ENCODE results near the gene HS3ST4.
"Not testable (repeated sequence)": the region's sequence is repeated elsewhere in the genome, so short reads cannot be mapped to it uniquely, and the experiment has no call there.

The HS3ST4 gene

DNA sequence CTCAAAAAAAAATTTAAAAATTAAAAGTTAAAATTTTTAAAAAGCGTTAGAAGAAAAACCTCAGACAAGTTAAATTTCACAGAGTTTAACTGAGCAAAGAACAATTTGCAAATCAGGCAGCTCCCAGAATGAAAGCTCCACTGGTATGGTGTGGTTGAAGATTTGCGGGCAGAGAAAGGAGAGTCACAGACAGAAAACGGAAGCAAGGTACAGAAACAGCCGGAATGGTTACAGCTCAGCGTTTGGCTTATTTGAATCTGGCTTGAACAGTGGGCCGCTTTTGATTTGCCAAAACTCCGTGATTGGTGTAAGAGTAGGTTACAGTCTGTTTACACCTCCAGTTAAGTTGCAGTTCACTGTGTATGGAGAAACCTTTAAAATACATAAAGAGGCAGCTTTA is 297.1 kb downstream of the HS3ST4 start:
- no peak for DNase-seq (ENCODE audit: low read depth in 2 of 2)

DNA sequence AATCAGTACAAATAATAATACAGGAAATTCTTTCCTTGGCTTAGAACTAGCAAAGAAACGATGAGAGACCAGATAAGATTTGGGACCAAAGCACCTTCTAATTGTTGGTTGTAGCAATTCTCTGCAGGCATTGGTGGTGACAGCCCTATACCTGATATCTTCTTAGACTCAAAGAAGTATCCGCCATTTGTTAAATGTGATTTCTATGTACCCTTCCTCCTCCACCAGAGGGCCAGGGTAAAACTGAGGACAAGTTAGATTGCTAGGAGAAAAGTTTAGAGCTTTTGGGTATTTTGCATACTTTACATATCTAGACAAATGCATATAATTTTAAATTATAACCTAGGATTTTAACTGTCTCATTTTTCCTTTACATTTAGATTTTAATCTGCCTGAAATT is 304.3 kb downstream of the HS3ST4 start:
- DNase-seq (ENCODE audit: low read depth in 2 of 2), result no peak

GRCh38 chr16:26005336-26005735 is 313.6 kb downstream of the HS3ST4 start:
- no peak for DNase-seq (ENCODE audit: low read depth in 2 of 2)

GRCh38 chr16:26012376-26012775 is 320.6 kb downstream of the HS3ST4 start:
- no peak for DNase-seq (ENCODE audit: low read depth in 2 of 2)

- DNase-seq (ENCODE audit: low read depth in 2 of 2), result no peak
Observed at GRCh38 chr16:26015776-26016175, 324.0 kb downstream of the HS3ST4 start.

GRCh38 chr16:26016989-26017388 is 325.2 kb downstream of the HS3ST4 start:
- DNase-seq (ENCODE audit: low read depth in 2 of 2), result no peak

- DNase-seq (ENCODE audit: low read depth in 2 of 2), result no peak
Observed at GRCh38 chr16:26019381-26020242, 327.9 kb downstream of the HS3ST4 start.

DNA sequence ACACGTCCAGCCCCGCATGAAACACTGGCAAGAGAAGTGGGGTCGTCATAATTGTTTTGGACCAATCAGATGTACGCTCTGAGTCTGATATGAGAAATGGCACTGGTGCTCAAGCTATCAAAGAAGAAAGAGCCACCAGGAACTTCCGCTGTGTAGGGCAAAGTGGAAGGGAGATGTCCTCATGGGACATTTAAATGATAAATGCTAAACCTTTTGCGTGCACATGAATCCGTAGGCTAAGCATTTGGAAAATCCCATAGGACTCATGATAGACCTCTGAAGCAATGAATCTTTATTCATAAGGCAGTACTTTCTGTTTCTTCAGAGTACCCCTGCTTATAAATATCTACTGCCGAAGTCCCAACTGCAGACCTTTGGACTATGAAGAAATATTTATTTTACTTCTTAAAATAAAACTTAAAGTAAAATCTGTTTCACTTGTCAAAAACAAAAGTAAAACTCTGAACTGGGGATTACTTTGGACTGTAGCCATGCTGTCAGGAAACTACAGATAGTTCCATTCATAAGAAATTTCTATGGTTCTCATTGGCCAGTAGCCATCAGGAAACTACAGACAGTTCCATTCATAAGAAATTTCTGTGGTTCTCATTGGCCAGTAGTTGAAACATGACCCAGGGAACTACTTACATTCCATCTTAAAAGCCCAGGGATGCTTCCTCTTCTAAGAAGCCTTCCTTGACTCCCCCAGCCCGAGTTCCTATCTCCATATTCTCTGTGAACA is 335.1 kb downstream of the HS3ST4 start:
- no peak for DNase-seq (ENCODE audit: low read depth in 2 of 2)

DNA sequence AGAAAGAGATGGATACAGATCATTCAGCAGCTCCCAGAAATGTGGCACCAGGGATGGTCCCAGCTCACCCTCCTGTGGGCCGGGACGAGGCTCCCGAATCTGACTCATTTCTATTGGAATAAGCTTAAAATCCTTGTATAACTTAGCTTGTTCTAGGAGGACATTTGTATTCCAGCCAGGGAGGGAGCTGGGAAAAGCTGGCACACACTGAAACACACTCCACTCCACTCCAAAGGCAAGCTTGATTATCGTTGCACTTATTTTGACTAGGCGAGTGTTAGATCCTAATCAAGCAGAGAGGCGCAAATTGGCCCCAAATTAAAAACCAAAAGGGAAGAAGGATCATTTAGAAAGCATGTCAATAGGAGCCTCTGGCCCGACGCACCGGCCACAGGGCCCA is 339.5 kb downstream of the HS3ST4 start:
- no peak for DNase-seq (ENCODE audit: low read depth in 2 of 2)

DNA sequence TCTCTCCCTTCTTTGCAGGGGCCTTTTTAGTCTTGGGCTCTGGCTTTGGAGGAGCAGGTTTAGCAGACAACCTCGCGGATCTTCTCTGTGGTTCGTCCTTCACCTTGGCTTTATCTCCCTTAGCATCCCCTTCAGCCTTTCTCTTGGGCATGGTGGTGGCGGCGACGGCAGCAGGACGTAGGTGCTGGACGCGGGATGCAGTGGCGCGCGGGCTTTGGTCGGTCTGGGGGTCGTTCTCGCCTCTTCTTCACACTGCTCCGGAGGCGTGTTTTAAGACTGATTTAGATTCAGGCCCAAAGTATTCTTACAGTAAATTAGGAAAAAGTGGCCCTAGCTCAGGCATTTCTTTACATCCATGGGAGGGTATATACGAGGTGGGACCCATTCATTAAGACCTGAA is 340.9 kb downstream of the HS3ST4 start:
- not testable (repeated sequence) for DNase-seq (ENCODE audit: low read depth in 2 of 2)

- DNase-seq (ENCODE audit: low read depth in 2 of 2), result no peak
Observed at GRCh38 chr16:26041952-26042668, 350.4 kb downstream of the HS3ST4 start.

DNA sequence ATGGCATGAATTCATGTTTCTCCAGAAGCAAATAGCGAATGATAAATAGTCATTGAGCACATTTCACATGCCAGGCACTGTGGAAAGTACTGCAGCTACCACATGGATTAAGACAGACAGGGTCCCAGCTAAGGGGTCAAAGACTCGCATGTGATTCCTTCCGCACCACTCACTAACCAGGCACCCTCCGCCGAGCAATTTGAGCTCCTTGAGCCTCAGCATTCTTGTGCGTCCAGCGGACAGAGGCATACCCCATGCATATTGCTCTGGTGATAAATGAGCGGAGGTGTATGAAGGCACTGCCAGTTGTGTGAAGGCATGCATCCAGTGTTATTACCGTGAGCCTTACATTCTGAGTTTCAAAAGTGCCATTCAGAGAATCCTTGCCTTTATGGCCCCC is 358.7 kb downstream of the HS3ST4 start:
- no peak for DNase-seq (ENCODE audit: low read depth in 2 of 2)

DNA sequence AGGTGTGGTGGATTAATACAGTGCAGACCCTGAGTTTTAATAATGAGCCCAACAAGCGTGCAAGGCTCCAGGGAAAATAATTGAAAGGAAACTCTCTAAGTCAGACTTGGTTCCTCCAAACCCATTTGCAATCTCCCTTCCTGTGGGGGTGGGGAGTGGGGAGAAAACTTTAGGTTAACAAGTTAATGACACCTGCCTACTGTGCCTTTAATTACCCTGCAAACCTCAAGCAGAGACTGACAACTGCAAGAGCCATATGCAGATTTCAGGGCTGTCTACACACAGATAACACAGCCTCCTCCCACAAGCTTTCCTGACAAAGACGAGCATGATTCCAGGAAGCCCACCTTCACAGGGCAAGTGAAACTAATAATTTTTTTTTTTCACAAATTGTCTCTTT is 359.3 kb downstream of the HS3ST4 start:
- no peak for DNase-seq (ENCODE audit: low read depth in 2 of 2)

- DNase-seq (ENCODE audit: low read depth in 2 of 2), result no peak
Observed at GRCh38 chr16:26053889-26054288, 362.1 kb downstream of the HS3ST4 start.

DNA sequence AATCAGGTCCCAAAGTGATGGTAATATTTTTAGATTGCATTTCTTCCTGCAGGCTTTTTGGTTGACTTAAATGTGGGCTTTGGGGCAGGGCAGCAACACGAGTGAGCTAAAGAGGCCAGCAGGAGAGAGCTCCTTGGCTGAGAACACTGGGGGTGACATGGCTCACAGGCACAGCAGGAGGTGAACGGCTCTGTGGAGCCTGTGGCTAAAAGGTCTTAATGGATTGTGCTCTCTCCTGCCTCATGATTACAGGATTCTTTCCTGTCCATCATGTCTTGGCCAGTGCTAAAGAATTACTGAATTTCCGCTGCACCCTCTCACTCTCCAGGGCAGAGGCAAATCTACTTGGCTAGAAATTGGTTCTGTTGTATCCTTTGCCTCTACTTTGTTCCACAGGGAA is 366.6 kb downstream of the HS3ST4 start:
- DNase-seq (ENCODE audit: low read depth in 2 of 2), result no peak

- DNase-seq (ENCODE audit: low read depth in 2 of 2), result no peak
Observed at GRCh38 chr16:26070302-26071100, 378.7 kb downstream of the HS3ST4 start.

DNA sequence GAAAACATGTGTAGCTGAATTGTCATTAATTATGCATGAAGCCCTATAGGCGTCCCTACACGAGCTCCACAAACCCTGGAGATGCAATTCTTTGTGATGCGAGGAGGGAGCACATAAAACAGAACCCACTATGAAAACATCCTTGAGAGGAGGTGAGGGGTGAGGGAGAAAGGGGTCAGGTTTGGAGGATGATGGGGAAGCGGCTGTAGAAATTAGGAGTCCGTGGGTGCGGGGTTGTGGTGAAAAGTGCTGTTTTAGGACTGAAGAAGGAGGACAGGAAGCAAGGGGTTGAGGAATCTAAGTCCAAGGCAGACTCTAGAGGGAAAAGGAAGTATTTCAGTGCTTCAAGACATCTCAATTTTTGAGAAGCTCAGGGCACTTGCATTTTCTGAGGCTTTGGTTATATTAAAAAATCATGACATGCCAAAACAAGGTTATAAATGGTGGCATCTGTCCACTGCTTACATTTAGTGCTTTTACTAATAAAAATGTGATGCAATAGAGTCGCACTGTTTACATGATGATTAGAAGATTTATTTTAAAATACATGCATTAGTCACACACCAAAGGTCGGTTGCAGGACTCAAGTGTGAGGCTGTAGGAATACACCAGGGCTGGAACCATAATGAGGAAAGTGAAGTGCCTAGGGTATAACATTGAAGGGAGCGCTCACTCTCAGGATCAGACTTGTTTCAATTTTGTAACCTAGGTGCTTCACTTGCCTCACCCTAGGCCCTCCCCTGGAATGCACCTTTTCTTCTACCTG is 379.5 kb downstream of the HS3ST4 start:
- no peak for DNase-seq (ENCODE audit: low read depth in 2 of 2)

GRCh38 chr16:26078716-26079355 is 387.1 kb downstream of the HS3ST4 start:
- DNase-seq (ENCODE audit: low read depth in 2 of 2), result no peak

GRCh38 chr16:26087091-26087490 is 395.3 kb downstream of the HS3ST4 start:
- DNase-seq (ENCODE audit: low read depth in 2 of 2), result no peak

- no peak for DNase-seq (ENCODE audit: low read depth in 2 of 2)
Observed at GRCh38 chr16:26091511-26091910, 399.8 kb downstream of the HS3ST4 start.

All from stimulated activated CD8-positive, alpha-beta memory T cell treated with anti-CD3 and anti-CD28 coated beads, Interleukin-7, amount 100 ng/mL, for 4 hours (primary cell).